ENCODE results near the gene AHNAK2.

DNA sequence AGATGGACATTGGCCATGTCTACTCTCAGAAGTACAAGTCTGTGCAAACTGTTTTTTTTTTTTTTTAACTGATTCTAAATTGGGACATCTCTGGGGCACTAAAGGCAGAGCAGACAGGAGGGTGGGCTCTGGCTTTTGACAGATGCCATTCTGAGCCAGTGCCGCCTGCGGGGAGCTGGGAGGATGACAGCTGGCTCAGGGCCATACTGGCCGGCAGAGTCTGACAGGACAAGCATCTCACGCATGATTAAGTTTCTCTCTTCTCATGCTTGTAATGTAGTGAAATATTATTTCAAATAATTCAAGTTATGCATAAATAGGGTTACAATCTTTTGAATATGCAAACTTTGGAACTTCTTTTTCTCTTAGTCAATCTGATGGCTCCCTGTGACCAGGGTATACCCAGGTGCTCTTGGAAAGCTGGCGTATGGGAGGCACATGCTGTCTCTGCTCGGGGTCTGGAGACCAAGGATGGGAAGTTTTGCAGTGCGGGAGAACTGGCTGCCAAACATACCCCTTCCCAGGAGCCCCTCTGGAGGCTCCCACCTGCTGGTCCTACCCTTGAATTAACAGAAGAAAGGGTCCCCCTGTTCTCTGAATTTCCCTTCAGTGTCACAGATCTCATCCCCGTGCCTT lies 35.1 kb upstream of the AHNAK2 start:
- TF ChIP-seq, protein P1, sequence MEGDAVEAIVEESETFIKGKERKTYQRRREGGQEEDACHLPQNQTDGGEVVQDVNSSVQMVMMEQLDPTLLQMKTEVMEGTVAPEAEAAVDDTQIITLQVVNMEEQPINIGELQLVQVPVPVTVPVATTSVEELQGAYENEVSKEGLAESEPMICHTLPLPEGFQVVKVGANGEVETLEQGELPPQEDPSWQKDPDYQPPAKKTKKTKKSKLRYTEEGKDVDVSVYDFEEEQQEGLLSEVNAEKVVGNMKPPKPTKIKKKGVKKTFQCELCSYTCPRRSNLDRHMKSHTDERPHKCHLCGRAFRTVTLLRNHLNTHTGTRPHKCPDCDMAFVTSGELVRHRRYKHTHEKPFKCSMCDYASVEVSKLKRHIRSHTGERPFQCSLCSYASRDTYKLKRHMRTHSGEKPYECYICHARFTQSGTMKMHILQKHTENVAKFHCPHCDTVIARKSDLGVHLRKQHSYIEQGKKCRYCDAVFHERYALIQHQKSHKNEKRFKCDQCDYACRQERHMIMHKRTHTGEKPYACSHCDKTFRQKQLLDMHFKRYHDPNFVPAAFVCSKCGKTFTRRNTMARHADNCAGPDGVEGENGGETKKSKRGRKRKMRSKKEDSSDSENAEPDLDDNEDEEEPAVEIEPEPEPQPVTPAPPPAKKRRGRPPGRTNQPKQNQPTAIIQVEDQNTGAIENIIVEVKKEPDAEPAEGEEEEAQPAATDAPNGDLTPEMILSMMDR (conservative IDR thresholded peaks at IDR 0.05): no peak; the same call in 1 of the 2 replicates
- TF ChIP-seq ZFX (IDR thresholded peaks at IDR 0.05): no peak
